SU-DHL-6 (cell line): ENCODE results near the gene NFIX.

Experiments used
- H2AFZ ChIP-seq: fragments of 200-600 bp; sonication (generic); 2 replicates; pipeline ENCODE4 v1.6.1; 2014; ENCODE audit warnings: low read depth, mild to moderate bottlenecking, moderate library complexity, mixed read lengths, antibody characterized with exemption, low read length; ENCODE audit not compliant: severe bottlenecking
- H3F3A ChIP-seq: fragments of 200-600 bp; shearing (Covaris generic); 2 replicates; pipeline ENCODE4 v1.6.0; 2016; ENCODE audit warnings: antibody characterized with exemption, mild to moderate bottlenecking; ENCODE audit not compliant: insufficient read depth
- H3K27ac ChIP-seq: fragments of 200-600 bp; sonication (generic); 2 replicates; pipeline ENCODE4 v1.5.1; 2016; ENCODE audit warnings: low read depth, mild to moderate bottlenecking, low read length, moderate library complexity, mixed read lengths
- H3K27me3 ChIP-seq: fragments of 200-600 bp; sonication (generic), shearing (Covaris generic); 2 replicates; pipeline ENCODE4 v1.6.0; 2014; ENCODE audit warnings: mild to moderate bottlenecking, low read length
- H3K36me3 ChIP-seq: fragments of 200-600 bp; sonication (generic); 2 replicates; pipeline ENCODE4 v1.6.1; 2014; ENCODE audit warnings: mild to moderate bottlenecking, low read length, mixed read lengths
- H3K4me2 ChIP-seq: fragments of 300-600, 200-600 bp; shearing (Covaris generic), sonication (generic); 2 replicates; pipeline ENCODE4 v1.6.0; 2014; ENCODE audit warnings: low read length, low read depth, mild to moderate bottlenecking; ENCODE audit not compliant: poor library complexity, severe bottlenecking
- H3K4me3 ChIP-seq: fragments of 200-600 bp; sonication (generic); 2 replicates; pipeline ENCODE4 v1.5.1; 2014; ENCODE audit warnings: antibody characterized with exemption, low read length, mild to moderate bottlenecking, mixed read lengths; ENCODE audit not compliant: insufficient read depth, poor library complexity, severe bottlenecking
- H3K79me2 ChIP-seq: fragments of 200-600 bp; sonication (generic); 2 replicates; pipeline ENCODE4 v1.6.1; 2014; ENCODE audit warnings: mild to moderate bottlenecking, low read length, moderate library complexity; ENCODE audit not compliant: insufficient read depth
- H3K9ac ChIP-seq: fragments of 200-600 bp; sonication (generic); 2 replicates; pipeline ENCODE4 v1.7.0; 2014; ENCODE audit warnings: mild to moderate bottlenecking, low read length
- H3K9me2 ChIP-seq: fragments of 200-600 bp; sonication (generic); replicated peaks from 2 replicates; pipeline ENCODE4 v1.6.1; 2014; ENCODE audit warnings: low read length; ENCODE audit not compliant: insufficient read depth
- H3K9me3 ChIP-seq: fragments of 200-600 bp; sonication (generic); 2 replicates; pipeline ENCODE4 v1.6.1; 2014; ENCODE audit warnings: low read length, mixed read lengths; ENCODE audit not compliant: insufficient read depth
- H4K20me1 ChIP-seq: fragments of 200-600 bp; sonication (generic); 2 replicates; pipeline ENCODE4 v1.6.1; 2014; ENCODE audit warnings: low read depth, mild to moderate bottlenecking, antibody characterized with exemption, low read length, moderate library complexity, mixed read lengths
- EZH2phosphoT487 ChIP-seq: fragments of 200-600 bp; sonication (generic), shearing (Covaris generic); conservative IDR thresholded peaks from 2 replicates; pipeline ENCODE4 v1.6.1; 2018; ENCODE audit warnings: mild to moderate bottlenecking, antibody characterized with exemption, low read length, moderate library complexity, mixed read lengths
- TF ChIP-seq, protein P1 (sequence below): fragments of 200-600 bp; sonication (generic); IDR thresholded peaks from one replicate; pipeline ENCODE4 v1.5.1; 2017; ENCODE audit warnings: antibody characterized with exemption, mild to moderate bottlenecking, low read length, moderate library complexity; ENCODE audit not compliant: insufficient read depth, poor library complexity, severe bottlenecking

NFIX gene

DNA sequence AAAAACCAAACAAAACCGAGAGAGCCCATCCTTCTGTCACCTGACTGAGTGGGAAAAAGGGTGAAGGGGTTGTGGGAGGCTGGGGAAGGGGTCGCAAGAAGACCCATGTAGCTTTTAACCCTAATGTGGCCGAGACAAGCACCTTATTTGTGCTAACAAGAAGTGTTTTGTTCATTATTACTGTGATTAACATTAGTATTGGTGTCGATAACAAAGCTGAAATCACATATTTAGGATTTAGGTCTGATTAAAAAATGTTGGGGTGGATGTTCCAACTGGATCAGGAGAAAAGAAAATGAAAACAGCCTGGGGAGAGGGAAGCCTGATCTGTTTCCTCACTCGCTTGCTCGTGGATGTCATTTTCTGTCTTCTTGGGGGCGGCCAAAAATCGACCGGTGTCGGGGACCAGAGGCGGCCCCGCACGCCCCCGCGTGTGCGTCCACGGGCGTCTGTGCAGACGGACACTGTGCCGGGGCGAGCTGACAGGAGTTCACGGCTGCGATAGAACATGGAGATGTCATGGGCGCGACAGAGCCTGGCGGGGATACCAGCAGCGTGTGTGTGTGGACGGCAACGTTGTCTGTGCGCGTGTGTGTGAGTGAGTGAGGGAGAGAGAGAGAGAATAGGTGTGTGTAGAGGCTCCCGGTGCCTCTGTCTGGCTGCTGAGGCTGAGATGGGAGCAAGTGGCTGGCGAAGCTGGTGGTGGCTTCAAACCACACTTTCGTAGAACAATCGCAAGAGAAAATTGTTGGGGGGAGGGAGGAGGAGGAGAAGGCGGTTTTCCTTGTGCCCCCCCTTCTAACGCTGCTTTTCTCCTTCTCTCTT is 29.1 kb downstream of the NFIX start:
- Histone ChIP-seq H3K36me3 (no peaks in the 10 kb centered on the region), H3K79me2 (no peaks in the 10 kb centered on the region), H2AFZ (no peak overlapping the region), H3K9me3 (no peaks in the 10 kb centered on the region), H3K27me3 (no peaks in the 10 kb centered on the region), H3K4me2 (no peak overlapping the region), H3K4me3 (no peak overlapping the region), H3K9ac (no peak overlapping the region), H3K27ac (no peak overlapping the region), H3K9me2 (no peaks in the 10 kb centered on the region), H4K20me1 (no peaks in the 10 kb centered on the region), H3F3A (no peaks in the 10 kb centered on the region)
- TF ChIP-seq EZH2phosphoT487, result no peak
- TF ChIP-seq, protein P1, sequence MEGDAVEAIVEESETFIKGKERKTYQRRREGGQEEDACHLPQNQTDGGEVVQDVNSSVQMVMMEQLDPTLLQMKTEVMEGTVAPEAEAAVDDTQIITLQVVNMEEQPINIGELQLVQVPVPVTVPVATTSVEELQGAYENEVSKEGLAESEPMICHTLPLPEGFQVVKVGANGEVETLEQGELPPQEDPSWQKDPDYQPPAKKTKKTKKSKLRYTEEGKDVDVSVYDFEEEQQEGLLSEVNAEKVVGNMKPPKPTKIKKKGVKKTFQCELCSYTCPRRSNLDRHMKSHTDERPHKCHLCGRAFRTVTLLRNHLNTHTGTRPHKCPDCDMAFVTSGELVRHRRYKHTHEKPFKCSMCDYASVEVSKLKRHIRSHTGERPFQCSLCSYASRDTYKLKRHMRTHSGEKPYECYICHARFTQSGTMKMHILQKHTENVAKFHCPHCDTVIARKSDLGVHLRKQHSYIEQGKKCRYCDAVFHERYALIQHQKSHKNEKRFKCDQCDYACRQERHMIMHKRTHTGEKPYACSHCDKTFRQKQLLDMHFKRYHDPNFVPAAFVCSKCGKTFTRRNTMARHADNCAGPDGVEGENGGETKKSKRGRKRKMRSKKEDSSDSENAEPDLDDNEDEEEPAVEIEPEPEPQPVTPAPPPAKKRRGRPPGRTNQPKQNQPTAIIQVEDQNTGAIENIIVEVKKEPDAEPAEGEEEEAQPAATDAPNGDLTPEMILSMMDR, result no peak

DNA sequence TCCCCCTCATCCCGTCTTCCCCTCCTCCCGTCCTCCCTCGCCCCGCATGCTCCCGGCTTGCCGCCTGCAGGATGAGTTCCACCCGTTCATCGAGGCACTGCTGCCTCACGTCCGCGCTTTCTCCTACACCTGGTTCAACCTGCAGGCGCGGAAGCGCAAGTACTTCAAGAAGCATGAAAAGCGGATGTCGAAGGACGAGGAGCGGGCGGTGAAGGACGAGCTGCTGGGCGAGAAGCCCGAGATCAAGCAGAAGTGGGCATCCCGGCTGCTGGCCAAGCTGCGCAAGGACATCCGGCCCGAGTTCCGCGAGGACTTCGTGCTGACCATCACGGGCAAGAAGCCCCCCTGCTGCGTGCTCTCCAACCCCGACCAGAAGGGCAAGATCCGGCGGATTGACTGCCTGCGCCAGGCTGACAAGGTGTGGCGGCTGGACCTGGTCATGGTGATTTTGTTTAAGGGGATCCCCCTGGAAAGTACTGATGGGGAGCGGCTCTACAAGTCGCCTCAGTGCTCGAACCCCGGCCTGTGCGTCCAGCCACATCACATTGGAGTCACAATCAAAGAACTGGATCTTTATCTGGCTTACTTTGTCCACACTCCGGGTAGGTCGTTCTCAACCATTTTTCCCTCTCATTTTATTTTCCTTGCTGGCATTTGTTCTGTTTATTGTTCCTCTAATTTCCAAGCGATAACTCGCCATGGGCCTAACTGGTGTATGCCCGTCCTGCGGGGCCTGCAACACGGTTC is 29.8 kb downstream of the NFIX start:
- Histone ChIP-seq H2AFZ (no peak overlapping the region), H3K36me3 (no peaks in the 10 kb centered on the region), H3K9ac (no peak overlapping the region), H3K27ac (no peak overlapping the region), H4K20me1 (no peaks in the 10 kb centered on the region), H3K79me2 (no peaks in the 10 kb centered on the region), H3K27me3 (no peaks in the 10 kb centered on the region), H3K9me2 (no peaks in the 10 kb centered on the region), H3F3A (no peaks in the 10 kb centered on the region), H3K4me2 (no peak overlapping the region), H3K9me3 (no peaks in the 10 kb centered on the region), H3K4me3 (no peak overlapping the region)
- TF ChIP-seq EZH2phosphoT487, result no peak
- TF ChIP-seq, protein P1, result no peak

DNA sequence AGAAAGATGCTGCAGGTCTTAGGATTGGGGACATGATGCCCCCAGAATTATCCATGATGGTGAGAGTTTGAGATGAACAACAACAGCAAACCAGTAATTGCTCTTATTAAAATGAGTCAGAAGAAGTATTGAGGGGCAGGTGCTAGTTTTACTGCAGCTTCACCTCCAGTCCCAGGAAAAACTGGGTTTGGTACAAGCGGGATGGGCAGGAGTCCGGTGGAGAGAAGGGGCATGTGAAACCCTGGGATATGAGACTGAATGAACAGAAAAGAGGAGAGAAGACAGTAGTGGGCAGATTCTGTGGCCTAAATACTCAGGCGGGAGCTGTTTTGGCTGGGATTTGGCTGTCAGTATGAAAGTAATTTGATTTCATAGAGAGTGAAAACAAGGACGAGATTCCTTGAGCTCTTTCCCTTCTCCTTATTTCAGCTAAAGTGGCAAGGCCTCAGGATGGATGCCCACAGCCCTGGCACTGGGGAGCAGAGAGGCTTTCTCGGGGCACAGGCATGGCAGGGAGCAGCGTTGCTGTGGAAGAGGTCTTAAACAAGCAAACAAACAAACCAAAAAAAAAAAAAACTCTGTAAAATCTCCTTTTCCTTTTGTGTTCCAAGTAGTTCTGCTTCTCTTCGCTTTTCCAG is 30.7 kb downstream of the NFIX start:
- Histone ChIP-seq H3K4me2 (no peak overlapping the region), H3F3A (no peaks in the 10 kb centered on the region), H3K27me3 (no peaks in the 10 kb centered on the region), H3K36me3 (no peaks in the 10 kb centered on the region), H3K9me2 (no peaks in the 10 kb centered on the region), H3K9me3 (no peaks in the 10 kb centered on the region), H3K4me3 (no peak overlapping the region), H3K79me2 (no peaks in the 10 kb centered on the region), H2AFZ (no peak overlapping the region), H3K9ac (no peak overlapping the region), H4K20me1 (no peaks in the 10 kb centered on the region), H3K27ac (no peak overlapping the region)
- TF ChIP-seq, protein P1, result no peak
- TF ChIP-seq EZH2phosphoT487, result no peak
